BE2C (cell line): ENCODE measurements around the gene OR6K6.

Experiments
- DNase-seq: peaks from one replicate; pipeline ENCODE4 v3.0.0-alpha.2; 2020
- H3K27me3 ChIP-seq: fragments of 250-450 bp; sonication (Bioruptor Pico); 2 replicates; pipeline ENCODE4 v1.5.1; 2020; ENCODE audit warnings: mild to moderate bottlenecking
- H3K36me3 ChIP-seq: fragments of 250-450 bp; sonication (Bioruptor Pico); 2 replicates; pipeline ENCODE4 v1.5.1; 2020; ENCODE audit warnings: mild to moderate bottlenecking
- H3K4me1 ChIP-seq: fragments of 250-450 bp; sonication (Bioruptor Pico); 2 replicates; pipeline ENCODE4 v1.5.1; 2020
- H3K4me3 ChIP-seq: 2 replicates; pipeline ENCODE4 v1.5.1; 2011; ENCODE audit warnings: low read depth, low read length
- H3K9me3 ChIP-seq: fragments of 250-450 bp; sonication (Bioruptor Pico); 2 replicates; pipeline ENCODE4 v1.5.1; 2020
- TF ChIP-seq, protein P1 (sequence below): IDR thresholded peaks from 2 replicates; pipeline ENCODE4 v1.5.1; 2012; ENCODE audit warnings: mild to moderate bottlenecking, low read depth, low read length

OR6K6 gene

DNA sequence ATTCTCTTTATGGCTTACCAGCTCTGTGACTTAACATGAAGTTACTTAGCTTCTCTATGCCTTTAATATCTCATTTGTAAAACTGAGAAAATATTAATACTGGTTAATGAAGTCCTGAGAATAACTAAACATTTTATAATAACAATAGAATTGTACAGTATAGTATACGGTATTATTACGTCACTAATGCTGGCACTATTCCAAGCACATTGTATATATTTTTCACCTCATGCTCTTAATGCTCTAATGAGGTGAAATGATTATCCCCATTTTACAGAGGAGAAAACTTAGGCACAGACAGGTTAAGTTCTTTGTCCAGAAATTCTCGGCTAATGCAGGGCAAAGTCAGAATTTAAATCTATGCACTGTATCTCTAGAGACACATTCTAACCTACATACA lies 34.9 kb upstream of the OR6K6 start:
- DNase-seq: no peak

DNA sequence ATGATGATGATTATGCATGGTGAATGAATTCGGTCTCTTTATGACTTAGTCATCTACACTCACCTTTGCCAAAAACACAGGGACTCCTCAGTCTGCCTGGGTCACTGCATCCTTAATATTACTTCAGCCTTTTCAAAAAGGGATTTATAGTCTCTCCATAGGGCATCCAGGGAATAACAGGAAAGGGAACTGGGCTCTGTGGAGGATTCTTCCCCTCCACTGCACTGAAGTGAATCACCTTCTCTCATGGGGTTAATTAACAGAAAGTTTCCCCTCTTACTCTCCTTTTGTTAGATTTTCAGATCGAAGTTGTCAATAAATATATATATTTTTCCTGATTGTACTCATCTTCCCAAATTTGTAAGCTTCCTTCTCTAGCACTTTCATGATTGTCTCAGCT lies 33.9 kb upstream of the OR6K6 start, which contains the start of gene OR6K3:
TSS of gene OR6K3 (minus strand) at position 101 of the 400 bp plus-strand sequence. CDS start 2,605 bp downstream, outside the sequence.
- H3K4me3 ChIP-seq: no peak within 1 kb of the TSS

More for the DNA sequence above, 34.9 kb upstream of the OR6K6 start:
- no peaks in the 10 kb centered on the region; the same call in 1 of the 2 replicates for H3K9me3 ChIP-seq
- no peak overlapping the region for H3K4me3 ChIP-seq
- H3K36me3 ChIP-seq: no peaks in the 10 kb centered on the region
- no peaks in the 10 kb centered on the region for H3K27me3 ChIP-seq
- TF ChIP-seq, protein P1, sequence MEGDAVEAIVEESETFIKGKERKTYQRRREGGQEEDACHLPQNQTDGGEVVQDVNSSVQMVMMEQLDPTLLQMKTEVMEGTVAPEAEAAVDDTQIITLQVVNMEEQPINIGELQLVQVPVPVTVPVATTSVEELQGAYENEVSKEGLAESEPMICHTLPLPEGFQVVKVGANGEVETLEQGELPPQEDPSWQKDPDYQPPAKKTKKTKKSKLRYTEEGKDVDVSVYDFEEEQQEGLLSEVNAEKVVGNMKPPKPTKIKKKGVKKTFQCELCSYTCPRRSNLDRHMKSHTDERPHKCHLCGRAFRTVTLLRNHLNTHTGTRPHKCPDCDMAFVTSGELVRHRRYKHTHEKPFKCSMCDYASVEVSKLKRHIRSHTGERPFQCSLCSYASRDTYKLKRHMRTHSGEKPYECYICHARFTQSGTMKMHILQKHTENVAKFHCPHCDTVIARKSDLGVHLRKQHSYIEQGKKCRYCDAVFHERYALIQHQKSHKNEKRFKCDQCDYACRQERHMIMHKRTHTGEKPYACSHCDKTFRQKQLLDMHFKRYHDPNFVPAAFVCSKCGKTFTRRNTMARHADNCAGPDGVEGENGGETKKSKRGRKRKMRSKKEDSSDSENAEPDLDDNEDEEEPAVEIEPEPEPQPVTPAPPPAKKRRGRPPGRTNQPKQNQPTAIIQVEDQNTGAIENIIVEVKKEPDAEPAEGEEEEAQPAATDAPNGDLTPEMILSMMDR: no peak
- H3K4me1 ChIP-seq: no peaks in the 10 kb centered on the region

DNA sequence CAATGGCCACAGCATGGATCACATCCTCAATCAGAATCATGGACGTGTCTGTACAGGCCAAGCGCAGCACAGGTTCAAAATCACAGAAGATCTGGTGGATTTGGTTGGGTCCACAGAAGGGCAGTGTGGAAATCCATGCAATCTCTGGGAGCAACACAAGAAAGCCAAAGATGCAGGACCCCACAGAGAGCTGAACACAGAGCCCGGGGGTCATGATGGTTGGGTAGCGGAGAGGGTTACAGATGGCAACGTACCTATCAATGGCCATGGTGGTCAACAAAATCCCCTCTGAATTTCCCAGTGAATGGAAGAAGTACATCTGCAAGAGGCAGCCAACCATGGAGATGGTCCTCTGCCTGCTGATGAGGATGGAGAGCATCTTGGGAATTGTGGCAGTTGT lies 30.1 kb upstream of the OR6K6 start:
- no peaks in the 10 kb centered on the region for H3K36me3 ChIP-seq
- no peaks in the 10 kb centered on the region for H3K27me3 ChIP-seq

More for the DNA sequence above, 33.9 kb upstream of the OR6K6 start, which contains the start of gene OR6K3:
- no peaks in the 10 kb centered on the region for H3K9me3 ChIP-seq
- no peaks in the 10 kb centered on the region for H3K27me3 ChIP-seq
- H3K4me1 ChIP-seq: no peaks in the 10 kb centered on the region
- H3K36me3 ChIP-seq: no peaks in the 10 kb centered on the region
- TF ChIP-seq, protein P1: no peak
- DNase-seq: no peak

DNA sequence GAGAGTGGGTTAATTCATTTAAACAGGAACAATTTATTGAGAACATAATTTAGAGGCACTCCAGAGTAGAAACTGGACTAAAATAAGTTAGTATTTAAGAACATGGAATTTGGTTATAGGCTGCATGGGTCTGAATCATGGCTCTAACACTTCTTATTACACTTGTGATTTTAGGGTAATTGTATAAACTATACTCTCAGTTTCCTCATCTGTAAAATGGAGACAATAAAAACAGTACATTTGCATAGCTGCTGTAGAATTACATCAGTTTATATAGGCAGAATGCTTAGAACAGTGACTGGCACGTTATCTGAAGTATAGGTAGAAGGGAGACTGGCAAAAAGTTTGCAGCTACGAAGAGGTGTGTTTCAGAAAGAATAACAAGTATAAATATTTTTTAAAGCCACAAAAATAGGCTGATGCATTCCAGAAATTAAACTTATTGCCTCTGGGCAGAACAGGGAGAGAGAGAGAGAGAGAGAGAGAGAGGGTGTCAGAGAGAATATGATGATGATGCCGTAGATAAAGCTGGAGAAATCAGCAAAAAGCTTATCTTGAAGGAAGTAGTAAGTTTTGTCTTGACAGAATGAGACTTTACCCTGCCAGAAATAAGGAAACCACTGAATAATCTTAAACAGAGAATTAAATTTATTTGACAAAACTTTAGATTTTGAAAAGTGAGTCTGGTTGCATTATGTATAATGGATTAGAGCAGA lies 25.9 kb upstream of the OR6K6 start:
- Histone ChIP-seq H3K4me1 (no peaks in the 10 kb centered on the region), H3K27me3 (no peaks in the 10 kb centered on the region), H3K36me3 (no peaks in the 10 kb centered on the region), H3K9me3 (no peaks in the 10 kb centered on the region), H3K4me3 (no peak overlapping the region)
- DNase-seq: no peak
- TF ChIP-seq, protein P1: no peak

More for the DNA sequence above, 30.1 kb upstream of the OR6K6 start:
- Histone ChIP-seq H3K4me1 (no peaks in the 10 kb centered on the region), H3K4me3 (no peak overlapping the region), H3K9me3 (no peaks in the 10 kb centered on the region)
- DNase-seq: no peak
- TF ChIP-seq, protein P1: no peak

DNA sequence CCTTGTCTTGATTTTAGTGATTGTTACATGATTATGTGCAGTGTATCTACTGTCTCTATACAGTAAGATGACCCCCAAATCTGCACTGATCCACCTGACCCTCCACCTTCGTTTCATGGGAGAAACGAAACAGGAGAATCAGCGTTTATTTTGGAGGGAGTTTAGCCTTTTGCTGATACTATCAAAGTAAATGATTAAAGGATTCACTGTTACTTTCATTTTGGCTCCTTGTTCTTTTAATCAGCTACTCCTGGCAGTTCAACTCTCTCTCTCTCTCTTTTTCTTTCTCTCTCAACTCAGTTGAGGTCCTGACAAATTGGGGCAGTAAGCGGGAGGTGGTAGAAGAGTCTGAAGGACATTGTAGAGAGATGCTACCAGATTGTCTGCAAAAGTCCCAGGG lies 24.1 kb upstream of the OR6K6 start:
- no peaks in the 10 kb centered on the region for H3K36me3 ChIP-seq
- DNase-seq: no peak
- no peaks in the 10 kb centered on the region for H3K27me3 ChIP-seq
- H3K9me3 ChIP-seq: no peaks in the 10 kb centered on the region
- no peaks in the 10 kb centered on the region for H3K4me1 ChIP-seq
- TF ChIP-seq, protein P1: no peak
- no peak overlapping the region for H3K4me3 ChIP-seq

DNA sequence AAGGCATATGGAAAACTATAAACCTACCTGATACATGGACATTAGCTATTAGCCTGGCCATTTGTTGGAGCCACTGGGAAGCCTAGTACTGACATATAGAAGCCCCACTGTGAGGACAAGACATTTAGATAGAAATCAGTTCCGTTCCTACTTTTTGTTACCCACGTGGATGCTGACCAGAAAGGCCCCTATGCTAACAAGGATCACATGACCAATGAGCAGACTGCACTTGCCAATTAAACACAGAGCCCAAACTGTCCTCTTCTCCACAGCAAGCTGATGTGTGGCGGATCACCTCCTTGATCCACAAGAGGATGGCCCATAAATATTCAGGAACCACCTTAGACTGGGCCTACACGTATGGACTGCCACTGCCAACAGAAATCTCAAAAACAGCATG lies 22.8 kb upstream of the OR6K6 start:
- Histone ChIP-seq H3K4me1 (no peaks in the 10 kb centered on the region), H3K36me3 (no peaks in the 10 kb centered on the region), H3K9me3 (no peaks in the 10 kb centered on the region), H3K27me3 (no peaks in the 10 kb centered on the region), H3K4me3 (no peak overlapping the region)
- TF ChIP-seq, protein P1: no peak
- no peak for DNase-seq
